ENCODE measurements around the gene IL20RB.

- TF ChIP-seq CTCF (IDR thresholded peaks at IDR 0.05) (no peak), POLR2AphosphoS5 (IDR thresholded peaks at IDR 0.05) (no peak)
Measured at GRCh38 chr3:136910697-136911096, 47.1 kb upstream of the IL20RB start.
